22Rv1 (cell line): ENCODE measurements around the gene FSD2.

Experiments
- CTCF ChIP-seq: fragments of 450-650 bp; IDR thresholded peaks from 2 replicates; pipeline ENCODE4 v1.5.1; 2017; ENCODE audit warnings: mild to moderate bottlenecking
- ZFX ChIP-seq: fragments of 450-650 bp; IDR thresholded peaks from 2 replicates; pipeline ENCODE4 v1.6.1; 2017; ENCODE audit warnings: antibody characterized with exemption, borderline replicate concordance

- no peak for TF ChIP-seq CTCF
- TF ChIP-seq ZFX, result no peak
Observed at GRCh38 chr15:82850731-82851130, 44.9 kb upstream of the FSD2 start.
